ENCODE measurements around the gene SOX1. TPM values are rescaled to one million over a fixed set of nuclear protein-coding genes. Genes with fewer than 3 reads are reported as not detected.

The SOX1 gene
- total and polyA plus RNA-seq, 2 donors = 0.02 TPM; not detected in 1

DNA sequence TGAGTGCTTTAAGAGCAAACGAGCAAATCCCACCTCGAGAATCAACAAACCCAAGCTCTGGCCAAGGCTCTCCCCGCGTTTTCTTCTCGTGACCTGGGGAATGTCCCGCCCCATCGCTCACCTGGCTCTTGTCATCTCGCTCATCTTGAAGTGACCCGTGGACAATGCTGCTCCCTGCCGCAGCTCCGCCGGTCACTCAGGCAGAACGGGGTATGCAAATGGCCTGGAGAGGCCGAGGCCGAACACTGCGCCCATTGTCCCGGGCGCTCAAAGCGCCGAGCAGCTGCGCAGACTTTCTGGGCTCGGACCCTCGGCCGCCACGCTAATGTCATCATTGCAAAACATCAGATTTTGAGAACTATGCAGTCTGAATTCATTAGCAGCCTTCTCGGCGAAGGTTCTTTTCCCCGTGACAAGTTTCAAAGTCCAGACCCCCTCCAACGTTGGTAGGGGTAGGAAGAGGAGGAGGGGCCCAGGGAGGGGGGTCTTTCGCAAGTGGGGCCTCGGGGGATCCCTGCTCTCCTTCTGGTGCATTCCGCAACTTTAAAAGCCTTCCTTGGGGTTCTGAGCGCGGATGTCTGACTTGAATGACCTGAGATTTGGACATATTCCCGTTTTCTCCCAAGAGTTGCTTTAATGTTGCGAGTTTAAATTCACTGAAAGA, 39.7 kb downstream of the SOX1 start:
- Histone ChIP-seq H3K36me3 (ENCODE audit: control insufficient read depth in 2 of 2, insufficient read depth in 2 of 2, low read length in 1 of 2) (no peaks in the 10 kb centered on the region), H3K9me3 (ENCODE audit: control insufficient read depth in 2 of 2, insufficient read depth in 1 of 2, low read length in 1 of 2) (no peaks in the 10 kb centered on the region), H3K27me3 (ENCODE audit: control insufficient read depth in 2 of 2, insufficient read depth in 1 of 2, low read length in 1 of 2) (peaks cover 49 to 78% of the 10 kb centered on the region in 2 donors), H3K4me1 (ENCODE audit: control insufficient read depth in 2 of 2, insufficient read depth in 2 of 2, low read length in 2 of 2) (no peaks in the 10 kb centered on the region), H3K27ac (ENCODE audit: low read depth in 1 of 2, low read length in 1 of 2) (no peak overlapping the region), H3K4me3 (ENCODE audit: low read length in 2 of 2) (no peak overlapping the region)
- DNase-seq (ENCODE audit: low read depth in 6 of 9, low spot score in 9 of 9) = no peak
- 9% methylated on average over 36 of the region's 36 CpGs for WGBS

DNA sequence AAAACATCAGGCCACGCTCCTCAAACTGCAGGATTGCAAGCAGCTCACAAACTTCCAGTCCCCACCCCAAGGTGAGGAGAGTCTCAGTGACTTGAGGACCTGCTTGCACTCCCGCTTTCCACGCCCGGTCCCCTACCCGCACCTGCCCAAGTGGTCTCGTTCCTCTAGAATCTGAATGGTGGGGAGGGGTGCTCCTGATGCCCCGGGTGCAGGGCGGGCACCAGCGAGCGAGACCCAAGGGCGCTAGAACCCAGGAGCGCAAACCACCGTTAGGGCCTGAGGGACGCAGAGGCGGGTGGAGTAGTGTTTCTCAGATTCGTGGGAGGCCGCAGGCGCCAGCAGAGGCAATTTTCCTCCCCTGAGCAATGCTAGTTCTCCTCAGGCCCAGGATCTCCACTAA, 40.3 kb downstream of the SOX1 start:
- H3K4me1 ChIP-seq (ENCODE audit: control insufficient read depth in 2 of 2, insufficient read depth in 2 of 2, low read length in 2 of 2) = no peaks in the 10 kb centered on the region
- no peak for DNase-seq (ENCODE audit: low read depth in 6 of 9, low spot score in 9 of 9)
- no peaks in the 10 kb centered on the region for H3K36me3 ChIP-seq (ENCODE audit: control insufficient read depth in 2 of 2, insufficient read depth in 2 of 2, low read length in 1 of 2)
- no peak overlapping the region for H3K4me3 ChIP-seq (ENCODE audit: low read length in 2 of 2)
- H3K27ac ChIP-seq (ENCODE audit: low read depth in 1 of 2, low read length in 1 of 2) = no peak overlapping the region
- peaks cover 49 to 73% of the 10 kb centered on the region in 2 donors for H3K27me3 ChIP-seq (ENCODE audit: control insufficient read depth in 2 of 2, insufficient read depth in 1 of 2, low read length in 1 of 2)
- WGBS = 25% methylated on average over 18 of the region's 18 CpGs
- H3K9me3 ChIP-seq (ENCODE audit: control insufficient read depth in 2 of 2, insufficient read depth in 1 of 2, low read length in 1 of 2) = no peaks in the 10 kb centered on the region

DNA sequence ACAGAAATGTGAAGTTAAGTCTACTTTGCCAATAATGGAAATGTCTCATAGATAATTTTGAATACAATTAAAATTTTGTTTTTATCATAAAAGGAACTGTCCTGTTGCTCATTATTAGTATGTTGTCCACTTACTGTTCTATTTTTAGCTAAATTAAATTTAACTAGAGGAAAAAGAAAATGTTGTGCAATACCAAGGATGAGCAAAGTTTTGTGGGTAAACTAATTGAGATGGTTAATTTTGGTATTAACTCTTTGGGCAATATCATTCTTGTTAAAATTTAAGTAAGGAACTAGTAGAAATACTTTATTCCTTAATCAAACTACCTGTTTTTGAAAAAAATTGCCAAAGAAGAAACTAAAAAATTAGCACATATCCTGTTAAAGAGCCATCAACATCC, 43.5 kb downstream of the SOX1 start:
- no peak overlapping the region for H3K4me3 ChIP-seq (ENCODE audit: low read length in 2 of 2)
- H3K9me3 ChIP-seq (ENCODE audit: control insufficient read depth in 2 of 2, insufficient read depth in 1 of 2, low read length in 1 of 2) = no peaks in the 10 kb centered on the region
- peaks cover 27 to 53% of the 10 kb centered on the region in 2 donors for H3K27me3 ChIP-seq (ENCODE audit: control insufficient read depth in 2 of 2, insufficient read depth in 1 of 2, low read length in 1 of 2)
- H3K27ac ChIP-seq (ENCODE audit: low read depth in 1 of 2, low read length in 1 of 2) = no peak overlapping the region
- no peaks in the 10 kb centered on the region for H3K36me3 ChIP-seq (ENCODE audit: control insufficient read depth in 2 of 2, insufficient read depth in 2 of 2, low read length in 1 of 2)
- no peaks in the 10 kb centered on the region for H3K4me1 ChIP-seq (ENCODE audit: control insufficient read depth in 2 of 2, insufficient read depth in 2 of 2, low read length in 2 of 2)
- no peak for DNase-seq (ENCODE audit: low read depth in 6 of 9, low spot score in 9 of 9)

DNA sequence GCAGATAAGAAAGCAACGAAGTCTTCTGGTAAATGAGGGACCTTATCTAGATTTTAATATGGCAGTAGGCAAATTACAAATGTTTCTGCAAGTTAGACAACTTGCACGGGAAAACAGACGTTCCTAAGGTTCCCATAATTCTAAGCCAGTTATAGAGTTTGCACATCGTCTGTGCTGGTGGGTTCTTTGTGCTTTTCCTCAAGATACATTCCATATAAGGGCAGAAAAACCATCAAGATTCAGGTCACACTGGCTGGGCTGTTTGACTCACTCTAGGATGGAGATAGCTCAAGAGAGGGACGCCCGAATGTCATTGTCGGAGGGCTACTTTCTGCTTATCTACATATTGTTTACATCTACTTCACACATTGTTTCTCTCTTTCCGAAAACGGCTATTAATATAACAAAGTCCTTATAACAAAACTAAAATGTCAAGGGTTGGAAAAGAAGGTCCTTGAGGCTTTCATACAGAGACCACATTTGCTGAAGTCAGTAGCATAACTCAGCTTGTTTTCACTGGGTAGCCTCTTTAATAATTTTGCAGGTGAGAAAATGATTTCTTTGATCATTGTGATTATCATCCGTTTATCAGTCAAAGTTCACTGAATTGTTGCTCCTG, 44.4 kb downstream of the SOX1 start:
- Histone ChIP-seq H3K9me3 (ENCODE audit: control insufficient read depth in 2 of 2, insufficient read depth in 1 of 2, low read length in 1 of 2) (no peaks in the 10 kb centered on the region), H3K27me3 (ENCODE audit: control insufficient read depth in 2 of 2, insufficient read depth in 1 of 2, low read length in 1 of 2) (peaks cover 19 to 44% of the 10 kb centered on the region in 2 donors), H3K4me3 (ENCODE audit: low read length in 2 of 2) (no peak overlapping the region), H3K4me1 (ENCODE audit: control insufficient read depth in 2 of 2, insufficient read depth in 2 of 2, low read length in 2 of 2) (no peaks in the 10 kb centered on the region), H3K36me3 (ENCODE audit: control insufficient read depth in 2 of 2, insufficient read depth in 2 of 2, low read length in 1 of 2) (no peaks in the 10 kb centered on the region), H3K27ac (ENCODE audit: low read depth in 1 of 2, low read length in 1 of 2) (no peak overlapping the region)
- no peak for DNase-seq (ENCODE audit: low read depth in 6 of 9, low spot score in 9 of 9)
- WGBS = 73% methylated on average over 10 of the region's 10 CpGs

DNA sequence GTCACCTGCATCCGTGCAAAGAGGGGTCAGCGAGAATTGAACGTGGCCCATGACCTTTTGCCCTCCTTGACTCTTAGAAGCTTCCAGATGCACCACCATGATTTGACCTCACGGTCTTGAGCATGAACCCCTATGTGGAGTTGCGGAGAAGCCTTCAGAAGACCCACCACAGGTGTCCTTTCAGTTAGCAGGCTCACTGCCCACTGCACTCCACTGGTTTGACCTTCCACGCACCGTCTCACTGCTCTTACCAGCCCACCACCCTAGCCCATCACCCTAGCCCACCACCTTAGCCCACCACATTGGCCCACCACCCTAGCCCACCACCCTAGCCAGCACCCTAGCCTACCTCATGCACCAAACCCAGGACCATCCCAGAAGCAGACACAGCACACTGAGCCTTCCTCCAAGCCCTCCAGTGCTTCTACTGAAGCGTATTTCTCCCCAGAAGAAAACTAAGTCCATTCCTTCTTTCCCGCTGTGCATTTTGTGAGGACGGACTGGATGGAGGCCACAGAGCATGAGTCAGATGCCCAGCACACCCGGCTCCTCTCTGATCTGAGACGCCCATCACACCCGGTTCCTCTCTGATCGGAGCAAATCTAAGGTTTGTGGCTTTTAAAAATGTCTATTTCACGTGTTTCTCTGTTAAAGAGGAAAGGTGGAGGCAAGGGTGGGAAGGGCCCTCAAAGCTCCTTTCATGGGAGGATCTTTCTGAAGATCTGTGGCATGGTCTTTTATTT, 45.8 kb downstream of the SOX1 start:
- H3K27me3 ChIP-seq (ENCODE audit: control insufficient read depth in 2 of 2, insufficient read depth in 1 of 2, low read length in 1 of 2) = peaks cover 7 to 31% of the 10 kb centered on the region in 2 donors
- no peaks in the 10 kb centered on the region for H3K9me3 ChIP-seq (ENCODE audit: control insufficient read depth in 2 of 2, insufficient read depth in 1 of 2, low read length in 1 of 2)
- H3K4me1 ChIP-seq (ENCODE audit: control insufficient read depth in 2 of 2, insufficient read depth in 2 of 2, low read length in 2 of 2) = no peaks in the 10 kb centered on the region
- 90% methylated on average over 15 of the region's 15 CpGs for WGBS
- H3K4me3 ChIP-seq (ENCODE audit: low read length in 2 of 2) = no peak overlapping the region
- no peak overlapping the region for H3K27ac ChIP-seq (ENCODE audit: low read depth in 1 of 2, low read length in 1 of 2)
- no peak for DNase-seq (ENCODE audit: low read depth in 6 of 9, low spot score in 9 of 9)
- no peaks in the 10 kb centered on the region for H3K36me3 ChIP-seq (ENCODE audit: control insufficient read depth in 2 of 2, insufficient read depth in 2 of 2, low read length in 1 of 2)

DNA sequence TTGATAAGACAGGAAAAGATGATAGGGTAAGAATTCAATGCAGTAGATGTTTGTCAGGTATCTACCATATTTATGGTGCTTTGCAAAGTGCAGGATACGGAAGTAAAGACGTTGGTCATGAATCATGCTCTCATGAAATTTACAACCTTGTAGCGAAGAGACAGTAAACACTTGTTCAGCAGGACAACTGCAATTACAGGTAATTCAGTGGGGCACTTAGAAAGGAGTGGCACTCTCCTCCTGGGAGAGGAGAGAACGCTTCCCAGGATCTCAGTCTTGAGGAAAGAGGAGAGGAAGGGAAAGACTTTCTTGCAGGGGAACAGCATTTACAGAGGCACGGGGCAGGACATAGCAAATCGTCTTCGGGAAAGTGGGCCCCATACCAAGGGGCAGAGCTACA, 46.4 kb downstream of the SOX1 start:
- no peaks in the 10 kb centered on the region for H3K9me3 ChIP-seq (ENCODE audit: control insufficient read depth in 2 of 2, insufficient read depth in 1 of 2, low read length in 1 of 2)
- no peak overlapping the region for H3K27ac ChIP-seq (ENCODE audit: low read depth in 1 of 2, low read length in 1 of 2)
- H3K27me3 ChIP-seq (ENCODE audit: control insufficient read depth in 2 of 2, insufficient read depth in 1 of 2, low read length in 1 of 2) = peaks cover 4 to 24% of the 10 kb centered on the region in 2 donors
- no peaks in the 10 kb centered on the region for H3K36me3 ChIP-seq (ENCODE audit: control insufficient read depth in 2 of 2, insufficient read depth in 2 of 2, low read length in 1 of 2)
- DNase-seq (ENCODE audit: low read depth in 6 of 9, low spot score in 9 of 9) = no peak
- no peak overlapping the region for H3K4me3 ChIP-seq (ENCODE audit: low read length in 2 of 2)
- WGBS = 65% methylated on average over 7 of the region's 7 CpGs
- H3K4me1 ChIP-seq (ENCODE audit: control insufficient read depth in 2 of 2, insufficient read depth in 2 of 2, low read length in 2 of 2) = no peaks in the 10 kb centered on the region

DNA sequence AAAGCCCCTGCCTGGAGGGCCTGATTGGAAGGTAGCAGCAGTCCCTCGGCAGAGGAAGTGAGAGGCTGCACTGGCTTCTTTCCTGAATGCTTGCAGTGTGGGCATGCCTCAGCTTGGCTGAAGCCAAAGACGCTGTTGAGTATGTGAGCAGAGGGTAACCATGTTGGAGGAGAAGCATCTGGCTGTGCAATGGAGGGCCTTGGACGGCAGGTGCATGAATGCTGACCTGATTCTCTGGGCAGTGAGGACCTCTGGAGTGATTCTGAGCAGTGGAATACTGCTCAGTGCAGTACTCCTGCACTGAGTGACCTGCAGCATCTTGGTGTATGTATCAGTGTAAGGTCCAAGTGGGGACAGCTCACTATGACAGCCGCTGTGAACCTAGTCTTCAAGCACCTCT, 46.9 kb downstream of the SOX1 start:
- Histone ChIP-seq H3K36me3 (ENCODE audit: control insufficient read depth in 2 of 2, insufficient read depth in 2 of 2, low read length in 1 of 2) (no peaks in the 10 kb centered on the region), H3K27me3 (ENCODE audit: control insufficient read depth in 2 of 2, insufficient read depth in 1 of 2, low read length in 1 of 2) (peaks cover 4 to 19% of the 10 kb centered on the region in 2 donors), H3K27ac (ENCODE audit: low read depth in 1 of 2, low read length in 1 of 2) (no peak overlapping the region), H3K4me1 (ENCODE audit: control insufficient read depth in 2 of 2, insufficient read depth in 2 of 2, low read length in 2 of 2) (no peaks in the 10 kb centered on the region), H3K4me3 (ENCODE audit: low read length in 2 of 2) (no peak overlapping the region), H3K9me3 (ENCODE audit: control insufficient read depth in 2 of 2, insufficient read depth in 1 of 2, low read length in 1 of 2) (no peaks in the 10 kb centered on the region)
- no peak for DNase-seq (ENCODE audit: low read depth in 6 of 9, low spot score in 9 of 9)
- WGBS = 68% methylated on average over 4 of the region's 4 CpGs

DNA sequence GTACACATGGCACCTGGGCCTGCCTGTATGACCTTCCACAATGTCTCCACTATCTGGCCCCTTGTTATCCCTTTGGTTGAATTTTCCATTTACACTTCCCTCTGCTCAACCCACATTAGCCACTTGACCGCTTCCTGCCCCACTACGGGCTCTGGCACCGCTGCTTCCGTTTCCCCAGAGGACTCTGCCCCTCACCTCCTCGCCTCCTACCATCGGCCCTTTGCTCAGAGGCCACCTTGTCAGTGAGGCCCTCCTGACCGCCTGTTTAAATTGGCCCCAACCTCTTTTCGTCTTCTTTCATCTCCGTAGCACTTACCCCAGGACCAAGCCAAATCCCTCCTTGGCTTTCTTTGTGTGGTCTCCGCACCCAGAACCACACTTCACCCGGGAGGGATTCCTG, 47.4 kb downstream of the SOX1 start:
- Histone ChIP-seq H3K4me3 (ENCODE audit: low read length in 2 of 2) (no peak overlapping the region), H3K27ac (ENCODE audit: low read depth in 1 of 2, low read length in 1 of 2) (no peak overlapping the region), H3K9me3 (ENCODE audit: control insufficient read depth in 2 of 2, insufficient read depth in 1 of 2, low read length in 1 of 2) (no peaks in the 10 kb centered on the region), H3K4me1 (ENCODE audit: control insufficient read depth in 2 of 2, insufficient read depth in 2 of 2, low read length in 2 of 2) (no peaks in the 10 kb centered on the region), H3K27me3 (ENCODE audit: control insufficient read depth in 2 of 2, insufficient read depth in 1 of 2, low read length in 1 of 2) (peaks cover 4 to 15% of the 10 kb centered on the region in 2 donors), H3K36me3 (ENCODE audit: control insufficient read depth in 2 of 2, insufficient read depth in 2 of 2, low read length in 1 of 2) (no peaks in the 10 kb centered on the region)
- no peak for DNase-seq (ENCODE audit: low read depth in 6 of 9, low spot score in 9 of 9)
- WGBS = 77% methylated on average over 11 of the region's 11 CpGs

DNA sequence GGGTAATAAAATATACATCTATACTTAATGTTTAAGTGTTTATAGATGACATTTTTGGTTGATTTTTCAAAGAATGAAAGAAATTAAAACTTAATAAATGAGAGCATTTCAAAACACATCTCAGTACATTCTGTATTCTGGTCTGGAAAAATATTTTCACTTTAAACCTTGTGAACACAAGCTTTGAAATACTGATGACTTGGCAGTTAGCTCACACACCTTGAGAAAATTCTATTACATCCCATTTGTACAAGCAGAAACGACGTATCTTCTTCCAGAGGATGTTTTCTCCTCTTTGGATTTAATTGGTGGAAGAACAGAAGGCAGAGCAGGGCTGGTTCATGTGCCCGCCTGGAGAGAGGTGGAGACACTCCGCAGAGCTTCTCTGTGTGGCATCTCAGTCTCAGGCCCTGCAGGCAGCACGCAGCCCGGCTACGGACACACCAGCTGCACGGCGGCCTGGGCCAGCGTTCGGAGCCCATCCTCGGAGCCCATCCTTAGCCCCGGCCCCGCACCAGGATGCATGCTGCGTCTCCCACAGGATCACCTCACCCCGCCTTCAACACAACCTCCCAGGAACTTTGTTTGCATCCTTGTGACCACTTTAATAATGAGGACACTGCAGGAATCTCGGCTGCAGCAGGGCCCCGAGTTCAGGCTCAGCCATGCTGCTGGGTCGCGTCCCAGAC, 48.6 kb downstream of the SOX1 start:
- Histone ChIP-seq H3K27me3 (ENCODE audit: control insufficient read depth in 2 of 2, insufficient read depth in 1 of 2, low read length in 1 of 2) (peaks cover 4 to 13% of the 10 kb centered on the region in 2 donors), H3K36me3 (ENCODE audit: control insufficient read depth in 2 of 2, insufficient read depth in 2 of 2, low read length in 1 of 2) (no peaks in the 10 kb centered on the region), H3K9me3 (ENCODE audit: control insufficient read depth in 2 of 2, insufficient read depth in 1 of 2, low read length in 1 of 2) (no peaks in the 10 kb centered on the region), H3K4me1 (ENCODE audit: control insufficient read depth in 2 of 2, insufficient read depth in 2 of 2, low read length in 2 of 2) (no peaks in the 10 kb centered on the region), H3K4me3 (ENCODE audit: low read length in 2 of 2) (no peak overlapping the region), H3K27ac (ENCODE audit: low read depth in 1 of 2, low read length in 1 of 2) (no peak overlapping the region)
- DNase-seq (ENCODE audit: low read depth in 6 of 9, low spot score in 9 of 9) = no peak
- 84% methylated on average over 20 of the region's 20 CpGs for WGBS
